GM13977 (cell line): Measurements from ENCODE around the gene NKX2-2.

ENCODE experiments used
- DNase-seq: peaks from one replicate; pipeline ENCODE4 v3.0.0; 2012; ENCODE audit warnings: low spot score
- in situ Hi-C: fragments of 300-500 bp; cut with MboI; formaldehyde crosslinking; loops from one replicate; pipeline ENCODE4 v1.12.0; 2022; ENCODE audit warnings: low sequenced_read_pairs, low pct_unique_long_range_greater_than_20kb, mixed read lengths, inconsistent platforms; ENCODE audit not compliant: unreplicated experiment
- TF ChIP-seq, protein P1 (sequence below): IDR thresholded peaks from 2 replicates; pipeline ENCODE4 v1.5.1; 2012; ENCODE audit warnings: mild to moderate bottlenecking, control low read depth; ENCODE audit not compliant: insufficient read depth; ENCODE audit errors: extremely low read depth, missing control alignments

NKX2-2 gene

DNA sequence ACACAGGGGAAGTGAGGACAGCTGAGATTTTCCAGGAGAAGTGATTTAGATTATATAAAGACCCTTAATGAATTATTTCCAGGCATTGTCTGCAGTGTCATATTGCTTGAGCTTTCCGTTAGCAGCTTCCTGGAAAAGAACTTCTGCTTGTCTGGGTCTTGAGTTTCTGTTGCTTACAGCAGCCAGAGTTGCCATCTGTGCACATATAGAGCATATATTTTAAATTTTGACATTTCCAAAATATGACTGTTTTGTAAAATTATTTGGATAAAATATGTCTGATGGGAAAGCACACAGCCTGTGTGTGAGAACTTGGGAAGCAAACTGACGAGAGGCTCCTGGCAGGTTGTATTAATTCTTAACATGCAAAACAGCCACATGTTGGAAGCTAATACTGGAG, 21.0 kb upstream of the NKX2-2 start:
- in situ Hi-C loops = no loop called here
- no peak for DNase-seq
- TF ChIP-seq, protein P1, sequence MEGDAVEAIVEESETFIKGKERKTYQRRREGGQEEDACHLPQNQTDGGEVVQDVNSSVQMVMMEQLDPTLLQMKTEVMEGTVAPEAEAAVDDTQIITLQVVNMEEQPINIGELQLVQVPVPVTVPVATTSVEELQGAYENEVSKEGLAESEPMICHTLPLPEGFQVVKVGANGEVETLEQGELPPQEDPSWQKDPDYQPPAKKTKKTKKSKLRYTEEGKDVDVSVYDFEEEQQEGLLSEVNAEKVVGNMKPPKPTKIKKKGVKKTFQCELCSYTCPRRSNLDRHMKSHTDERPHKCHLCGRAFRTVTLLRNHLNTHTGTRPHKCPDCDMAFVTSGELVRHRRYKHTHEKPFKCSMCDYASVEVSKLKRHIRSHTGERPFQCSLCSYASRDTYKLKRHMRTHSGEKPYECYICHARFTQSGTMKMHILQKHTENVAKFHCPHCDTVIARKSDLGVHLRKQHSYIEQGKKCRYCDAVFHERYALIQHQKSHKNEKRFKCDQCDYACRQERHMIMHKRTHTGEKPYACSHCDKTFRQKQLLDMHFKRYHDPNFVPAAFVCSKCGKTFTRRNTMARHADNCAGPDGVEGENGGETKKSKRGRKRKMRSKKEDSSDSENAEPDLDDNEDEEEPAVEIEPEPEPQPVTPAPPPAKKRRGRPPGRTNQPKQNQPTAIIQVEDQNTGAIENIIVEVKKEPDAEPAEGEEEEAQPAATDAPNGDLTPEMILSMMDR = no peak

DNA sequence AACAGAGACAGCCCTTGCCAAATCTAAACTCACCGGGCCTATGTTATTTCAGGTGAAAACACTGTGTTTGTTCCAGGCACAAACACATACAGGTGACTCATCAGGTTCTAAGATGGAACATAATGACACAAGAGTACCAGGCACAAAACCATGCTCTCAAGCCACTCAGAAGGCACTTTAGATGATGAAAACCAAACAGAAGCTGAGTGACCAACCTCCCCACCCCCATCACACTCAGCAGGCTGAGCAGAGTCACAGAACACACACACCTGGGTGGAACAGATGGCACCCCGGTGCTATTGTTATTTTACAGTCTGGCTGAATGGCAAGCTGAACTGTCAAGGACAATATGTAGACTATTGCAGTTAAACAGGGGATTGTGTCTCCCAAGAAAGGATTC, 20.6 kb upstream of the NKX2-2 start:
- no peak for DNase-seq
- in situ Hi-C loops = no loop called here
- TF ChIP-seq, protein P1 = no peak

DNA sequence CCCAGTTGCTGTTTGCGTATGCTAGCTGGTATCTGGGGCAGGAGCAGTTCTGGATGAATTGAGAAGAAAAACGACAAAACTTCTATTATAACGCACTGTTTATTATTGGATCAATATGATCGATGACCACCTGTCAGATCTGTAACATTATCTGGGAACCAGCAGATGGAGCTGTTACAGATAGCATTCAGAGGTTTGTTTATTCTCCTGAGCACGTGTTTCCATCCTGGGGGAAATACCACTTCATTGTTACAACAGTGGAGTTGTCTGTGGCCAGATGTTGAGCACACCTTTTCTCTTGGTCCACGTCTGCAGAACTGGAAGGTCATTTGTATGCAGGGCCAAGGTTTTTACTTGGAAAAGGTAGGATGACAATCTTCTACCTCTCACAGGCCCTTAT, 16.0 kb upstream of the NKX2-2 start:
- DNase-seq = peak; percentile 56
- in situ Hi-C loops = loop anchor here (10.0 kb wide), 2 partner anchors 175 to 1045 kb away; partner anchors contain the start of gene PAX1
- TF ChIP-seq, protein P1 = peak; percentile 44

DNA sequence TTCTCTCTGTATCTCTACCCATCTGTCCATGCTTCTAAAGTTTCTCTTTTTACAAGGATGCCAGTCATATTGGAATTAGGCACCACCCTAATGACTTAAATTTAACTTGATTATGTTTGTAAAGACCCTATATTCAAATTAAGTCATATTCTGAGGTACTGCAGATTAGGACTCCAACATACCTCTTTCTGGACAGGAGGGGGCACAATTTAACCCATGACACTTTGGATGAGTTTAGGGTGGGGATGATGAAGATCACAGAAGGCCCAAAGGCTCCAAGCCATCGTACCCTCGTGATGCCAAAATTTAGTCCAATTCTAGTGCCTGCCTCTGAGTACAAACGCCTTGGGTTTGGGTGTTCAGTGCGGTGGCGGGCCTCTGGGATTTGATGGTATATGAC, 15.0 kb upstream of the NKX2-2 start:
- in situ Hi-C loops = loop anchor here (10.0 kb wide), 2 partner anchors 176 to 1046 kb away; partner anchors contain the start of gene PAX1
- TF ChIP-seq, protein P1 = peak; percentile 26
- DNase-seq = no peak

DNA sequence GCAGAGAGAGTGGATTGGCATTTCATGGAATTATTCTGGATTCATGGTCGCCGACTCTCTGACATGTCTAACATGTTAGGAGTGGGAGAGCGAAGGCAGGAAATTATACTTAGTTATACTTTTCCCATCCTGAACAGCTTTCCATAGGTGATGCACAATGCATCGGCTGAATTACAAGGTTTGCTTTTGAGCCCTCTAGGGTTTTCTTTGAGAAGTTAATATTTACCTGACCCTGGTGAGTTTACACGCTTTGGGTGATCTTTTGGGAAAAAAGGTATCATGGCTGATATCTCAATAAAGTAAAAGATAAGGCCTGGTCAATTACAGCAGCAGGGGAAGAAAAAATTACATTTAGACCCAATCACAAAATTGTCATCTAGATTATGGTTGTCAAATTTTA, 14.0 kb upstream of the NKX2-2 start:
- DNase-seq = no peak
- TF ChIP-seq, protein P1 = no peak
- in situ Hi-C loops = loop anchor here (10.0 kb wide), 2 partner anchors 177 to 1047 kb away; partner anchors contain the start of gene PAX1

DNA sequence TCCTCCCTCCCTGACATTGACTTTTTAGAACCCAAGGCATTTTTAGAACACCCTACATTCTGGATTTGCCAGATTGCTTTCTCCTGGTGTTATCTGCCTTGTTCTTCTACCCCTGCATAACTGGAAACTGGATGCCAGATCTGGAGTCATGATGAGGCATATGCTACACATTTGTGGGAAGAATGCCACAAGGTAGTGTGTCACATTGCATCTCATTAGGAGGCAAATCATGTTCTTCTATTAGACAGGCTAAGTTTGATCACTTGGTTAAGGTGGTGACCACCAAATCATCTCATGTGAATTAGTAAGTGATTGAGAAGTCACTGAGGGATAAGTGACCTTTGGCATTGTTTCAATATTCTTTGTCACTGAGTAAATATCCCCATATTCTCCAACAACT, 12.9 kb upstream of the NKX2-2 start:
- TF ChIP-seq, protein P1 = no peak
- DNase-seq = no peak
- in situ Hi-C loops = loop anchor here (10.0 kb wide), 2 partner anchors 178 to 1048 kb away; partner anchors contain the start of gene PAX1
